ENCODE data around the gene MYO15B.

DNA sequence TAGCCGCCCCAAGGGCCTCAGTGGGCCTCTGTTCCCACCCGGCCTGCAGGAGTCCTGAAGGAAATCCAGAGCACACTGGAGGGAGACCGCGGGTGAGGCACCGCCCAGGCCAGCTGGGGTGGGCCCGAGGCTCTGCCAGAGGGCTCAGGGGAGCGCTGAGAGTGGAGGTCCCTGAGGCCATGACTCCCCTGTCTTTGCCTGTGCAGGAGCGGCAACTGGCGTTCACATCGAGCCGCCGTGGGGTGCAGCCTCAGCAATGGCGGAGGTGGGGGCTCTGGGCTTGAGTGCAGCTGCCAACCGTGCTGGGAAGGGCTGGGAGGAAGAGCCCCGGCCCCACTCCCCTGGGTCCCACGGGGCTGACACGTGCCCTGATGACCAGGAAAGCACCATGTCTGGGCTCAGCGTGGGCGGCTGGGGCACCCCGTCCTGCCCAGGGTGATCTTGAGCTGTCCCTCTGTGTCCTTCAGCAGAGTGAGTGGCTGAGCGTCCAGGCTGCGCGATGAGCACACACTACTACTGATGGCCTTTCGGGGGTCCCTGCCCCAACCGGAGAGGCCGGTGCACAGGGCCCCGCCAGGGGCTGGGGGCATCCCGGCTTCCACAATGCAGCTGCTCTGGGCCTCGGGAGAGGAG, 13.1 kb upstream of the MYO15B start:
- TF ChIP-seq CTCF (IDR thresholded peaks at IDR 0.05; ENCODE audit: low read depth, low read length, poor library complexity, severe bottlenecking) (no peak), EZH2phosphoT487 (IDR thresholded peaks at IDR 0.05; ENCODE audit: borderline replicate concordance, low read length) (no peak)

Measured in DOHH2 (cell line).